ENCODE data around the gene IZUMO1.

IZUMO1 gene

DNA sequence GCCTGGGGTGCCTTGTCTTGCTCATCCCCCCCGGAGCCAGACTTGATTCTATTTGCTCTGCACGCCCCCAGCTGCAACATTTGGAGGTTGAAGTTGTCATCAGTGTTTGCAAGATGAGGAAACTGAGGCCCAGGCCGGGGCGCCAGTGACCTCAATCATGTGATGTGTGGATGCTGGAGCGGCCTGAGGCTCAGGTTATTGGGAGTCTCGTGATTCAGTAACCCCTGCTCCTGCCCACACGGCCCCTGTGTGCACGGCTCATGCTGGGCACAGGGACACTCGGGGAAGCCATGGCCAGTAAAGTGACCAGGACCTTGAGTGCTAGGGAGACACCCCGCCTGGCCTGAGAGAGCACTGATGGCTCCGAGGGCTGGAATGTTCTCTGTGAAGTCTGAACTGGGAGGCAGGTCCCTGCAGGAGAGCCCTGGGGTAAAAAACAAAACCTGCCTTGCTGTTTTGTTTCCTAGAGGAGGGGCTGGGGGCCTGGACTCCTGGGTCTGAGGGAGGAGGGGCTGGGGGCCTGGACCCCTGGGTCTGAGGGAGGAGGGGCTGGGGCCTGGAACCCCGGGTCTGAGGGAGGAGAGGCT lies 10.5 kb upstream of the IZUMO1 start:
- TF ChIP-seq, protein P1, sequence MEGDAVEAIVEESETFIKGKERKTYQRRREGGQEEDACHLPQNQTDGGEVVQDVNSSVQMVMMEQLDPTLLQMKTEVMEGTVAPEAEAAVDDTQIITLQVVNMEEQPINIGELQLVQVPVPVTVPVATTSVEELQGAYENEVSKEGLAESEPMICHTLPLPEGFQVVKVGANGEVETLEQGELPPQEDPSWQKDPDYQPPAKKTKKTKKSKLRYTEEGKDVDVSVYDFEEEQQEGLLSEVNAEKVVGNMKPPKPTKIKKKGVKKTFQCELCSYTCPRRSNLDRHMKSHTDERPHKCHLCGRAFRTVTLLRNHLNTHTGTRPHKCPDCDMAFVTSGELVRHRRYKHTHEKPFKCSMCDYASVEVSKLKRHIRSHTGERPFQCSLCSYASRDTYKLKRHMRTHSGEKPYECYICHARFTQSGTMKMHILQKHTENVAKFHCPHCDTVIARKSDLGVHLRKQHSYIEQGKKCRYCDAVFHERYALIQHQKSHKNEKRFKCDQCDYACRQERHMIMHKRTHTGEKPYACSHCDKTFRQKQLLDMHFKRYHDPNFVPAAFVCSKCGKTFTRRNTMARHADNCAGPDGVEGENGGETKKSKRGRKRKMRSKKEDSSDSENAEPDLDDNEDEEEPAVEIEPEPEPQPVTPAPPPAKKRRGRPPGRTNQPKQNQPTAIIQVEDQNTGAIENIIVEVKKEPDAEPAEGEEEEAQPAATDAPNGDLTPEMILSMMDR (IDR thresholded peaks at IDR 0.05; ENCODE audit: low read depth, low read length): no peak
- no peak overlapping the region for H3K4me3 ChIP-seq (replicated peaks in 1 of 2; ENCODE audit: low read depth in 2 of 2, low read length in 2 of 2)
- DNase-seq (ENCODE audit: low read depth in 2 of 2): no peak

- no peak for DNase-seq (ENCODE audit: low read depth in 2 of 2)
- H3K4me3 ChIP-seq (replicated peaks in 1 of 2; ENCODE audit: low read depth in 2 of 2, low read length in 2 of 2): no peak overlapping the region
- TF ChIP-seq, protein P1 (IDR thresholded peaks at IDR 0.05; ENCODE audit: low read depth, low read length): no peak
Measured at GRCh38 chr19:48756686-48757085, 10.0 kb upstream of the IZUMO1 start.

GRCh38 chr19:48756212-48756611 lies 9.5 kb upstream of the IZUMO1 start:
- no peak for DNase-seq (ENCODE audit: low read depth in 2 of 2)
- TF ChIP-seq, protein P1 (IDR thresholded peaks at IDR 0.05; ENCODE audit: low read depth, low read length): no peak

DNA sequence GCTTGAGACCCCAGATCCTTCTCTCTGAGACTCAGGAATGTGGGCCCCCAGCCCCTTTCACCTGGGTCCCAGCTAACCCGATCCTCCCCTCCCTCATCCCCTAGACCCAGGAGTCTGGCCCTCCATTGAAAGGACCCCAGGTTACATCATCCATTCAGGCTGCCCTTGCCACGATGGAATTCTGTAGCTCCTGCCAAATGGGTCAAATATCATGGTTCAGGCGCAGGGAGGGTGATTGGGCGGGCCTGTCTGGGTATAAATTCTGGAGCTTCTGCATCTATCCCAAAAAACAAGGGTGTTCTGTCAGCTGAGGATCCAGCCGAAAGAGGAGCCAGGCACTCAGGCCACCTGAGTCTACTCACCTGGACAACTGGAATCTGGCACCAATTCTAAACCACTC lies 9.1 kb upstream of the IZUMO1 start:
- DNase-seq (ENCODE audit: low read depth in 2 of 2): no peak
- TF ChIP-seq, protein P1 (IDR thresholded peaks at IDR 0.05; ENCODE audit: low read depth, low read length): no peak
- no peak overlapping the region for H3K4me3 ChIP-seq (replicated peaks in 1 of 2; ENCODE audit: low read depth in 2 of 2, low read length in 2 of 2)

More at GRCh38 chr19:48756212-48756611, 9.5 kb upstream of the IZUMO1 start:
- H3K4me3 ChIP-seq (replicated peaks in 1 of 2; ENCODE audit: low read depth in 2 of 2, low read length in 2 of 2): no peak overlapping the region

DNA sequence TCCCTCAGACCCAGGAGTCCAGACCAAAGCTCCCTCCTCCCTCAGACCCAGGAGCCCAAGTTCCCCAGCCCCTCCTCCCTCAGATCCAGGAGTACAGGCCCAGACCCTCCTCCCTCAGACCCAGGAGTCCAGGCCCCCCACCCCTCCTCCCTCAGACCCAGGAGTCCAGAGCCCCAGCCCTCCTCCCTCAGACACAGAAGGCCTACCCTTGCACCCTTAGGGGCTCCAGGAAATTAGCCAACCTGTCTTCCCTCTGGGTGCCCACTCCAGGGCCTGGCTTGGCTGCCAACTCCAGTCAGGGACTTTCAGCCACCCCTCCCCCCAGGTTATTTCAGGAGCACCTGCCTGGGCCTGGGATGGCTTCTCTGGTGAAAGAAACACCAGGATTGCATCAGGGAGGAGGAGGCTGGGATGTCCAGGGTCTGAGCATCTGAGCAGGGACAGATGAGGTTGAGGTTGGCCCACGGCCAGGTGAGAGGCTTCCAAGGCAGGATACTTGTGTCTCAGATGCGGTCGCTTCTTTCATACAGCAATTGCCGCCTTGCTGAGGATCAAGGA lies 8.5 kb upstream of the IZUMO1 start, which contains the start of gene FGF21:
Gene FGF21, plus strand, starts transcription at position 441 of the 558 bp plus-strand sequence. CDS start 713 bp downstream, outside the sequence.
- DNase-seq (ENCODE audit: low read depth in 2 of 2): no peak
- TF ChIP-seq, protein P1 (IDR thresholded peaks at IDR 0.05; ENCODE audit: low read depth, low read length): no peak
- no peak within 1 kb of the TSS for H3K4me3 ChIP-seq (replicated peaks in 1 of 2; ENCODE audit: low read depth in 2 of 2, low read length in 2 of 2)

DNA sequence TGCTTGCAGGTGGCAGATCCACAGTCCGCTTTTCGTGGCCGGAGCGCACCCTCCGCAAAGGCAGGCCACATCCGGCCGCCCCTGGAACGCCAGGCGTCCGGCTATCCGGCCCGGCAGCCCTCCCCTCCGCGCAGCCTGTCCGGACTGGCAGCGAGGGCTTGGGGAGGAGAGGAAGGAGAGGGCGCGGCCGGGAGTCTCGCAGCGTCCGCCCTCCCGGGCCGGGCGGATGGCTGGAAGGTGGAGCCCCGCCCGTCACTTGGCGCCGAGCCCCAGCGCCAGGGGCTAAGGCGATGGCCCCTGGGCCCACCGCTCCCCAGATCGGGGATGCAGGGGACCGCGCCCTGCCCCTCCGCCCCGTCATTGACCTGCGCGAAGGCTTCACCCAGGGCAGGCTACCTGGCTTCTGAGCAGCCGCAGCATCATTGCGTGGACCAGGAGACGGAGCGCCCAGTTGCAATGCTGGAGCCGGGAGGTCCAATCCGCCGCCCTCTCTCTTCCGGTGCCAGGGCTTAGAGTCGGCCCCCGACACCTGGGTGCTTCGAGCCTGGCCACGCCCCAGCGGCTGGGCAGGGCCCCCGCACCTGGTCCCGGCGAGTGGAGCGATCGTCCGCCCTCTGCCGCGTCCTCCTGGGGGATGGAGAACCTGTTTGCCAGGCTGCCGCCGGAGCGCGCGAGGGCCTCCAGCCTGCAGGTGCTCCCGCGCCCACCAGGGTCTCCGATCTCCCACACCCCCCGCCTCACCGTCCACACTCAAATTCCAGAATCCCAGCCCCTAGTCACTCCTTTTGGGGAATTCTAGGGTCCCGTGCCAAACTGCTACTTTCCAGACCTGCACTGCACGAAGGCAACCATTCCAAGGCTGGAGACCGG lies 6.0 kb upstream of the IZUMO1 start, which contains the start of gene FUT1:
Gene FUT1, minus strand, starts transcription at position 146 of the 870 bp plus-strand sequence. CDS start 1,360 bp downstream, outside the sequence.
- peak within 1 kb of the TSS; percentile 33 to 41 for H3K4me3 ChIP-seq (replicated peaks in 1 of 2; ENCODE audit: low read depth in 2 of 2, low read length in 2 of 2)
- TF ChIP-seq, protein P1 (IDR thresholded peaks at IDR 0.05; ENCODE audit: low read depth, low read length): no peak
- peak; percentile 25 to 43 for DNase-seq (ENCODE audit: low read depth in 2 of 2)

All from cardiac fibroblast (primary cell).